Fibroblast of skin of right biceps (primary cell): ENCODE results near the gene PTOV1.

ENCODE experiments used
- DNase-seq: peaks from one replicate; pipeline ENCODE4 v3.0.0-alpha.2; 2013

PTOV1 gene

DNA sequence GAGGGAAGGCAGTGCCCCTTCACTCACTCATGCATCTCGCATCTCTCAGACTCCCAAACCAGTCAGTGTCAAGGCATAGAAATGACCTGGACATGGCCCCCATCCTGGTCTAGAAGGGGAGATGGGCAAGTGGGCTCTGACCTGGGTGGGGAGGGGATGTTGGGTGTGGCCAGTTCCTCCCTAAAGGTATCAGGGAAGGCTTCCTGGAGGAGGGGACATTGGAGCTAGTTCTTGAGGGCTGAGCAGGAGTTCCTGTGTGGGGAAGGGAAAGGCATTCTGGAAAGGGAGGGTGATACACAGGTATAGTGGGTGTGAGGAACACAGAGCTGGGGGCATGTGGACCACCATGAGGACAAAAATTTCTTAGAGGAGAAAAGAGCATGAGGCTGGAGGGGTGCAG, 41.8 kb downstream of the PTOV1 start:
- no peak for DNase-seq

DNA sequence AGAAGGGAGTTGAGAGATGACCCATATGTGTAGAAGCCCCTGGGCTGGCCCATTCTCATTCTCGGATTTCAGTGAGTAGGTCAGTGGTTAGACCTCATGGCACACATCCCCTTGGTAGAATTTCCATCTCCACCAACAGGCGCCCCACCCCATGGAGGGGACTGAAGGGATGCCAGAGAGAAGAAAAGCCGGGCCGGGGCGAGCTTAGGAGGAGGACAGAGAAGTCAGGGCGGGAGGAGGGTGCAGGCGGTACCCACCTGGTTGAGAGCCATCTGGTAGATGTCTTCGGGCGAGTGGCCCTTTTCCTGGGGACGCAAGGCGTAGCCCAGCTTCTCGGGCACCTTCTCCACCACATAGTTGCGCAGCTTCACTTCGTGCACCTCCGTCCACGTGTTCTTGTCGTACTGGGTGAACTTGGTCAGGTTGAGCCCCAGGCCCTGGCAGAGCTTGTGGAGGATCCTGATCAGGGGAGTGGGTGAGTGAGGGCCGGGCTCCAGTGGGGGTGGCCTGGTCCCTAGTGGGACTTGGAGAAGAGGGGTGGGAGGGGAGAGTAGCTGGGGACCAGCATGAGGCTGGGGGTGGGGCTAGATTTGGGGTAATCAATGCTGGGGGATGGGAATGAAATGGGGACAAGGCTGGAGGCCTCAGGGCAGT, 43.2 kb downstream of the PTOV1 start:
- DNase-seq: no peak

DNA sequence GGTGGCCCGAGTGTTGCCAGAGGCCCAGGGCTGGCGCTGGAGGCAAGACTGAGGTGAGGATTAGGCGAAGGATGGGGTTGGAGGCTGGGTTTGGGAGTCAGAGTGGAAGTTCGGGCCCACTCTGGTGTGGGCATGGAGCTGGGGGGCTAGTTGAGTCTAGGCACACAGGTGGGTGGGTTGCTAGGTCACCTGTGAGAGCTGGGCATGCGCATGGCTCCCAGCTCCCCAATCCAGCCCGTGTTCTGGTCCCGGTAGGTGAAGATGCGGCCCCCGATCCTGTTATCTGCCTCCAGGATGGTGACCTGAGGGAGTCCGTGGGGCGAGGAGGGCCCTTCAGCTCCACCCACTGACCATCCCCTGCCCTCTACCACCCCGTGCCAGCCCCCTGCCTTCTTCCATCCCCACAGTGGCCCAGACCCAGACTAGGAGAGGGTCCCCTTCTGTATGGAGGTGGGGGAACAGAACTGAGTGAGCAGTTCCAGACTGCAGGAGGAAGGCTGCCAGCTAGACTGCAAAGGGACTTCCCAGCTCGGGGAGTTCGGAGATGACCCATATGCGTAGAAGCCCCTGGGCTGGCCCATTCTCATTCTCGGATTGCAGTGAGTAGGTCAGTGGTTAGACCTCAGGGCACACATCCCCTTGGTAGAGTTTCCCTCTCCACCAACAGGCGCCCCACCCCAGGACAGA, 44.1 kb downstream of the PTOV1 start:
- no peak for DNase-seq

DNA sequence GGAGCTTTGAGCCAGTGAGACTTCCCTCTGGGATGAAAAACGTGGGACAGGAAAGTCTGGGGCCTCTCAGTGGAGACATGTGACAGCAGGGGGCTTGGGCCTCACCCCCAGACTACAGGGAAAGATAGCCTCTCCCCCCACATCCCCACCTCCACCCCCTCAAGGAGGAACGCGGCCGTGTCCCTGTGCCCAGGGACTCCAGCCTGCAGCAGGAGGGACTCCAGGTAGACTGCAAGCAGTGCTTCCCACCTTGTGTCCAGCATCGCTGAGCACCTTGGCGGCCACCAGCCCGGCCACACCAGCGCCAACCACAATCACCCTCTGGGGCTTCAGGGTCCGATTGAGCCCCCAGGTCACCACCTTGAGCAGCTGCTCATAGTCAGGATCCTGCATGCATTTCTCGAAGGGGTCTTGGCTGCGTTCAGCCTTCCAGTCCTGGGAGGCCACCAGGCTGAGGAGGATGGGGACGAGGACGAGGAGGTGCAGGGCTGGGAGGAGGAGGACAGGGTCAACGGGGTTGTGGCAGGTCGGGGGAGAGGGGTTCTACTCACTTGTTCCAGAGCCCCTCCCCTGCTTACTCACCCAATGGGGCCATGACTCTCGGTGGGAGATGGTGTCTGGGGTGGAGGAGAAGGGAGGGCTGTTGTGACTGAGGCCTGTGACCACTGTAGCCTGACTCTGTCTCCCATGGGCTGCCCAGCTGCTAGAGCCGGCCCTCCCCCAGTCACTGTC, 44.8 kb downstream of the PTOV1 start:
- DNase-seq: no peak

DNA sequence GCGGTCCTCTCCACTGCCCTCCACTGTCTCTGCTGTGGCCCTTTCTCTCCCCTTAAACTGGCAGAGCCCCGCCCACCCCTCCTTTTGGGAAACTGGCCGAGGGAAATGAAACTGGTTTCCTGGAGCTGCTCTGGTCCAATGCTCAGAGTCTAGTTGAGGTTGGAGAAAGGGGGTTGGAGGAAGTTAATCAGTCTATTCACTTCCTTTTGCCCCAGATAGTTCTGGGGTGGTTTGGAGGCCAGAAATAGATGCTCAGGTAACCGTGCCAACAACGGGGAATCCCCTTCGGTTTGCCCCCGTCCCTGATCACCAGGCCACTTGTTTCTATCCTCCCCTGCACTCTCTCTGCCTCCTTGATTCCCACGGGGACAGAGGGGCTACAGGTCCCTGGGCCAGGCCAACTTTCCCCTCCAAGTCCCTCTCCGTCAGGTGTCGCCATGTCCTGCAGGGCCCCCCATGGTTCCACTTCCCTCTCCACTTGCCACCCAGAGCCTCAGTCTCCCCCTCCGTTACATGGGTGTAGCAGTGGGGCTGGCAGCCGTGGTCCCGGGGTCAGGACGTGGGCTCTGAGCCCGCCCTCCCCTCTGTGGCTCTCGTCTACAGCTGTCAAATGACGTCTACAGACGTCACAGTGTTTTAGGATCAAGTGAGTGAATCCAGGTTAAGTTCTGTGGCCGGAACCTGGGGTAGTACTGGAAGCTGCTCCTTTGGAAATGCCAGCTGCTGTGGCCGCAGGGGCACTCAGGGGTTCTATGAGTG, 46.1 kb downstream of the PTOV1 start, which contains the start of gene IL4I1:
IL4I1 (minus strand) TSS at position 25 of the 759 bp plus-strand sequence. CDS start 727 bp downstream, outside the sequence.
- peak; percentile 11 for DNase-seq

DNA sequence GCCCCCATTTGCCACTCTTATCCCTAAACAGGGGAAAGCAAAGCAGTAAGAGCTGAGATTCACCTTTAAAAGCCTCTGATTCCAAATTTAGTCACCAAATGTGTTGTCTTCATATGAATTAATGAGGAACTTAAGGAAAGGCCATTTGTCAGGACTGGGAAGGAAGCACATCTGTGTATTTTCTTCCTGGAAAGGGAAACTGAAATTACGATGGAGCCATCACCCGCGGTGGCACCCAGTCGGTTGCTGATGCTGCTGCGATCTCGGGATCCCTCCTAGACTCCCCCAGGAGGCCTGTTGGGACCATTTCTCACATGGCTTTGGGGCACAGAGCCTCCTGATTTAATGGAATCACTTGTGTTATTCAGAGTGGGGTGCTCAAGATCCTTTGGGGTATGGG, 53.2 kb downstream of the PTOV1 start:
- no peak for DNase-seq

DNA sequence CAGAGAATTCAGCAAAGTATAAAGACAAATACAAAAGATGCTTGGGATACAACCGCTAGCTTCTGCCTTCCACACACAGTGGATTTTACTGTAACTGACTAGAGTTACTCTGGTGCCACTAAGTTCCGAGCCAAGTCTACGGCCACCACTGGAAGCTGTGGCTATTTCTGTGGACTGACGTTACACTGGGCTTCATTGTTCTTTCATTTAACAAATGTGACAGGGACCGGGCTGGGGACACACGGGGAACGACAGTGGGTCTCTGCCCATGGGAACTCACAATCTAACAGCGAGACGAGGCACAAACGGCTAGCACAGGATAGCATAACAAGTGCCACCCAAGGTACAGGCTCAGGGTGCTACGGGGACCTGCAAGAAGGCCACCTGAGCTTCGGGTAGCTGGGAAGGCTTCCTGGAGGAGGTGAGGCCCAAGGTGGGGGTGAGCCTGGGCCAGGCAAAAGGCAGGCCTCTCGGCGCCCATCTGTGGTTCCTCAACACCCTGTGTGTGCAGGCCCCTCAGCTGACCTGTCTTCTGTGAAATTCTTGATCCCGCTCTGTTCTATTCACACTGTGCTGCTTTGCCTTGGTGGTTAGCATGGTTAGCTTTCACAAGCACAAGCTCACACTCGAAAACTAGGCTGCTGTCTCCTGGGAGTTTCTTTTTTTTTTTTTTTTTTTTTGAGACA, 56.1 kb downstream of the PTOV1 start:
- DNase-seq: no peak

DNA sequence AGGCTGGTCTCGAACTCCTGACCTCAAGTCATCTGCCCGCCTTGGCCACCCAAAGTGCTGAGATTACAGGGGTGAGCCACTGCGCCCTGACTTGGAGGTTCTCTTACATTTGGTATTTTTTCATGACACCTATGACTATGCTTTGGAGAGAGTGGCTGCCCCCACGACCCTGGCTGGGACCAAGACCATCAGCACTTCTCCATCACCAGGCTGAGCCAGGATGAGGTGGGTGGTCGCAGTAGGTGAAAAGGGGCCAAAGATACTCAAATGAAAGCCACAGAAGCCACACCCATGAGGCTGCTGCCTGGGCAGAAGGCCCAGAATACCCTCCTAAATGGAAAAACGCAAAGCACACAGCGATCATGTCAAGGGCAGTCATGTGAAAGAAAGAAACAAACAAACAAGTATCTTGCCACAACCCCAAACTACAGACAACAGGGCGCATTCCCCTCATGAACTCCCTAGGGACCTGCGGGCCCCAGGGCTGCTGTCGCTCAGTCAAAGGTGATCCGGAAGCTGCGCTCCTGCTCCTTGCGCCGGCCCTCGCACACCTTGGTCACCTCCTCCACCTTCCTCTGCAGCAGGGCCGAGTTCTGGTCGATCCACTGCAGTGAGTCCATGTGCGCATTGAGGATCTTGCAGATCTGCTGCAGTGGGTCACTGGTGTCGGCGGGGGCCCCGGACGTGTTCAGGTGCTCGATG, 56.9 kb downstream of the PTOV1 start:
- DNase-seq: no peak

DNA sequence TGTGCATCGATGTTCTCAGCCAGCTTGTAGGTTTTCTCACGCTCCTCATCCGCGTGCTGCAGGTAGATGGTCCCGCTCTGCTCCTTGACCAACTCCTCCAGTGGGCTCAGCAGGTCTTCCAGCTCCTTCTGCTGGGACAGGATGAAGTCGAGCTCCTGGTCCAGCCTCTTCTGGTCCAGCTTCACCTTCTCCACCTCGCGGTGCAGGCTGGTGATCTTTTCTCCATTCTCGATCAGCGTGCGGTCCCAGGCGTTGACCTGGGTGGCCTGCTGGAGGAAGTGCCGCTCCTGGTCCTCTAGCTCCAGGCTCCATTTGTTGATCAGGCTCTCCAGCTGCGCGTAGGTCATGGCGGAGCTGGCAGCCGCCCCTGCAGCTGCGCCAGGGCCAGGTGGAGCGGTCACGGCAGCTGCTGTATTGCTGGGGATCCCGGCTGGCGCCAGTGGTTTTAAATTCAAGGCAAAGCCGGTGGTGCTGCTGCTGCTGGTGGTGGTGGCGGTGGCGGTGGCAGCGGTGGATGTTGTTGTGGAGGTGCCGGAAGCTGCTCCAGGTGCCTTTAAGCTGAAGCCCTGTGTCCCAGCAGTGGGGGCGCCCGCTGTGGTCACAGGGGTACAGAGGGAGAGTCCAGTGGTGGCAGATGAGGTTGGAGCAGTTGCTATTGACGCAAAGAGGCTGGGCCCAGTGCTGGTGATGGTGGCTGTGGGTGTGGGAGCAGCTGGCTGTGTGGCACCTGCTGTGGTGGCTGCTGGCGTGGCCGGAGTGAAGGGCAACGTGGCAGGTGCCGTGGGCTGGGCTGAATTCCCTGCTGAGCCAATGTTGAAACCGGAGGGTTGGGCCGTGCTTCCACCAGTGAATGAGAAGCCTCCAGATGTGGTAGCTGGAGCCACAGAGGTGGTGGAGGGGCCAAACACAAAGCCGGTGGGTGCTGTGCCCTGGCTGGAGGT, 57.8 kb downstream of the PTOV1 start:
- DNase-seq: no peak

DNA sequence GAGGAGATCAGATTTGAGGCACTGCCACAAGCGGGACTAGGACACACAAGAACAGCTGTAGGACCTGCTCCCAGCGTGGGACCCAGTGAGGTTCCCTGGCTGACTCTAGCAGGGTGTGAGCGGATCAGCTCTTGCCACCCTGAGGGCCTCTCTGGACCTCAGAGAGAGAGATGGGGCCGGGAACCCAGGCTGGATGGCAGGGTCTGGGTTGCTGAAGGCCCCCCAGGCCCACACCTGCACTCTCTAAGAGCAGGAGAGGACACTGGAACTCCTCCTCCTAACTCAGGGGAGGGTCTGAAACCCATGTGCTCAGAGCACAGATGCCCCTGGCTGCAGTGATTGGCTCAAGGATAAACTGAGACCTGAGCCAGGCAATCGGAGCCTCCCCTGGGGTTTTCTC, 59.2 kb downstream of the PTOV1 start:
- DNase-seq: no peak
